Neutrophil (primary cell): ENCODE results near the gene NCK2.

Experiments
- H3K27ac ChIP-seq: fragments of 200-600 bp; sonication (generic); 2 replicates; pipeline ENCODE4 v1.5.1; 2016; ENCODE audit warnings: mild to moderate bottlenecking, moderate library complexity
- H3K27me3 ChIP-seq: fragments of 200-600 bp; sonication (generic); 2 replicates; pipeline ENCODE4 v1.6.0; 2016; ENCODE audit warnings: mild to moderate bottlenecking
- H3K36me3 ChIP-seq: fragments of 200-600 bp; sonication (generic); 2 replicates; pipeline ENCODE4 v1.5.1; 2017
- H3K4me1 ChIP-seq, 2 experiments: fragments of 200-600 bp in 1 of 2; sonication (generic) in 1 of 2; 1 replicate in 1 of 2; 2 replicates in 1 of 2; pipeline versions ENCODE4 v1.5.1 to v1.6.1; 2013 to 2016; ENCODE audit warnings: low read depth in 1 of 2, low read length in 1 of 2, mild to moderate bottlenecking in 1 of 2, moderate library complexity in 1 of 2; ENCODE audit not compliant: control insufficient read depth in 1 of 2, insufficient read depth in 1 of 2
- H3K4me3 ChIP-seq, 2 experiments: fragments of 200-600 bp in 1 of 2; sonication (generic) in 1 of 2; 1 replicate in 1 of 2; 2 replicates in 1 of 2; pipeline ENCODE4 v1.5.1; 2013 to 2016; ENCODE audit warnings: low read depth in 1 of 2, low read length in 1 of 2, mild to moderate bottlenecking in 1 of 2, moderate library complexity in 1 of 2
- H3K9me3 ChIP-seq: fragments of 200-600 bp; sonication (generic); 2 replicates; pipeline ENCODE4 v1.5.1; 2016
- CTCF ChIP-seq: fragments of 200-600 bp; sonication (generic); IDR thresholded peaks from 2 replicates; pipeline ENCODE4 v1.5.1; 2016; ENCODE audit warnings: antibody characterized with exemption

The NCK2 gene

GRCh38 chr2:105877945-105878344 lies 133.2 kb downstream of the NCK2 start:
- Histone ChIP-seq H3K27ac (no peak overlapping the region), H3K36me3 (peaks cover 52% of the 10 kb centered on the region), H3K27me3 (no peaks in the 10 kb centered on the region), H3K4me1 (no peaks in the 10 kb centered on the region), H3K9me3 (no peaks in the 10 kb centered on the region), H3K4me3 (no peak overlapping the region)
- TF ChIP-seq CTCF: no peak

GRCh38 chr2:105879106-105879802 lies 134.5 kb downstream of the NCK2 start:
- no peak for TF ChIP-seq CTCF
- Histone ChIP-seq H3K27me3 (no peaks in the 10 kb centered on the region), H3K9me3 (no peaks in the 10 kb centered on the region), H3K27ac (no peak overlapping the region), H3K4me1 (no peaks in the 10 kb centered on the region), H3K36me3 (peaks cover 61% of the 10 kb centered on the region), H3K4me3 (no peak overlapping the region)

- H3K27ac ChIP-seq: no peak overlapping the region
- H3K4me1 ChIP-seq: no peaks in the 10 kb centered on the region
- H3K36me3 ChIP-seq: peaks cover 61% of the 10 kb centered on the region
- H3K9me3 ChIP-seq: no peaks in the 10 kb centered on the region
- no peak for TF ChIP-seq CTCF
- H3K27me3 ChIP-seq: no peaks in the 10 kb centered on the region
- no peak overlapping the region for H3K4me3 ChIP-seq
Observed at GRCh38 chr2:105879803-105880300, 135.1 kb downstream of the NCK2 start.

- H3K36me3 ChIP-seq: peaks cover 57% of the 10 kb centered on the region
- H3K4me1 ChIP-seq: no peaks in the 10 kb centered on the region
- H3K27ac ChIP-seq: no peak overlapping the region
- TF ChIP-seq CTCF: no peak
- H3K4me3 ChIP-seq: no peak overlapping the region
- no peaks in the 10 kb centered on the region for H3K27me3 ChIP-seq
- no peaks in the 10 kb centered on the region for H3K9me3 ChIP-seq
Observed at GRCh38 chr2:105880637-105881036, 135.9 kb downstream of the NCK2 start.

GRCh38 chr2:105881286-105882136 lies 136.8 kb downstream of the NCK2 start:
- no peak overlapping the region for H3K27ac ChIP-seq
- TF ChIP-seq CTCF: no peak
- no peak overlapping the region for H3K4me3 ChIP-seq
- no peaks in the 10 kb centered on the region for H3K27me3 ChIP-seq
- H3K9me3 ChIP-seq: no peaks in the 10 kb centered on the region
- H3K36me3 ChIP-seq: peaks cover 52% of the 10 kb centered on the region
- H3K4me1 ChIP-seq: no peaks in the 10 kb centered on the region
